CD4-positive, alpha-beta T cell treated with Interleukin-6 at 100 ng/mL for 8 hours (primary cell): ENCODE results near the gene RPL10.
A peak's percentile ranks its signal among the peaks of the same experiment; 100 is the strongest.

ENCODE experiments used
- DNase-seq: peaks from one replicate; pipeline ENCODE4 v3.0.0-alpha.2; 2020; ENCODE audit warnings: mixed read lengths, low spot score

Gene RPL10

DNA sequence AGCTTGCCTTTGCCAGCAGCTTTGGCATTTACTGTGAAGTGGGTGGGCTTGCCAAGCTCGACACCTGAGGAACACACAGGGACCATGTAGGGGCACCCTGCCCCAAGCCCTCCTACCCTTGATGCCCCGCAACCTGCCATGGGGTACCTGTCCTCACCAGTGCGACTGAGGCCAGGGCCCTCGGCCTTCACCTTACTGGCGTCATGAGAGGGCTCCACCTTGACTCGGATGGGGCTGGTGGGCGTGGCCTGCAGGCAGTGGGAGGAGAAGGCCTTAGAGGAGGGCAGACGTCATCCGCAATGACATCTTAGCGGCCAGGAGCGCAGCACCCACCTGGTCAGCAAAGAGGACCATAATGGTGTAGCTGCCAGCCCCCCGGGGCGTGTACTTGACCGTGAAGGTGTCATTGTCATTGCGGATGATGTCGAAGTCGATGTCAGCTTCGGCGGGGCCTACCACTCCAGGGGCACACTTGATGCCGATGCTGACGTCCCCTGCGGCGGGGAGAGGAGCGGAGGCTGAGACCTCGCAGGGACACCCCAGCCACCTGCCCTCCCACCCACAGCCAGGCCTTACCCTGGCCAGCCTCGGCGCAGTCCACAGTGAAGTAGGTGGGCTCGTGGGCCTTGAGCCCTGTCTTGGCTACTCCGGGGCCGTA lies 36.0 kb upstream of the RPL10 start:
- DNase-seq, result no peak

GRCh38 chrX:154363706-154364439 lies 34.3 kb upstream of the RPL10 start:
- no peak for DNase-seq

DNA sequence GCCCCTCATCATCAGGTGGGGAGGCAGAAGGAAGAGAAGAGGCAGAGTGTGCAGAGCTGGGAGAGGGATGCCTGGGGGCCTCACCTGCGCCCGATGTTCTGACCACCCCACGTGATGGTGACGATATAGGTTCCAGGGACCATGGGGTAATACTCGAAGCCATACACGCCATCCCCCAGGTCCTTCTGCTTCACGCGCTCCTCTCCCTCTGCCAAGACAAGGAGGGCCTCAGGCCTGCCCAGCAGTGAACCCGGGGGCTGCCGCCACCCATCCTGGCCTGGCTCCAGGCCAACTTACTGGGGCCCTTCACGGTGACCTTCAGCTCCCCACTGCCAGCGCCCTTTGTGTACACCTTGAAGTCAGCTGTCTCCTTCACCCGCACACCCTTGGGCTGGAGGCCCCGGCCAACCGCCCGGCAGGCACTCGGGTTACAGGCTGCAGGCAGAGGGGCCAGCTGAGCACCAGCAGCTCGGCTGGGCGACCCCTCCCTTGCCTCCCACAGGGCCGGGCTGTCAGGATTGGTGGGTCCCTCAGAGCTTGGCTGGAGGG lies 33.1 kb upstream of the RPL10 start:
- no peak for DNase-seq

GRCh38 chrX:154365997-154366665 lies 32.0 kb upstream of the RPL10 start:
- DNase-seq, result no peak

DNA sequence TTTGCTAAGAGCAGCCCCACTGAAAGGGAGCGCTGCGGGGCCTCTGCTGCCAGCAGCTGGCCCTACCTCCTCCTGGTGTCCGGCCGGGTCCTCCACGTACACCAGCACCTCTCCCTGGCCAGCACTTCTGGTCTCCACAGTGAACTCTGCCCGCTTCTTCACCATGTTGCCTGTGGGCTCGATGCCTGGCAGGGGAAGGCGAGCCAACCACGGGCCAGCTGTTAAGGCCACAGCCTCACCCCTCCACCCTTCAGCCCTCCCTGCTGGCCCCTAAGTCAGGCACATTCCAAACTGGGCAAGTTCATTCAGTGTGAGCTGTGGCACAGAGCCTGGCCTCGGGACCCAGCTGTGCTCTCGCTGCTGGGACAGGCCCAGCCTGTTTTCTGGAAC lies 31.5 kb upstream of the RPL10 start:
- DNase-seq, result no peak

DNA sequence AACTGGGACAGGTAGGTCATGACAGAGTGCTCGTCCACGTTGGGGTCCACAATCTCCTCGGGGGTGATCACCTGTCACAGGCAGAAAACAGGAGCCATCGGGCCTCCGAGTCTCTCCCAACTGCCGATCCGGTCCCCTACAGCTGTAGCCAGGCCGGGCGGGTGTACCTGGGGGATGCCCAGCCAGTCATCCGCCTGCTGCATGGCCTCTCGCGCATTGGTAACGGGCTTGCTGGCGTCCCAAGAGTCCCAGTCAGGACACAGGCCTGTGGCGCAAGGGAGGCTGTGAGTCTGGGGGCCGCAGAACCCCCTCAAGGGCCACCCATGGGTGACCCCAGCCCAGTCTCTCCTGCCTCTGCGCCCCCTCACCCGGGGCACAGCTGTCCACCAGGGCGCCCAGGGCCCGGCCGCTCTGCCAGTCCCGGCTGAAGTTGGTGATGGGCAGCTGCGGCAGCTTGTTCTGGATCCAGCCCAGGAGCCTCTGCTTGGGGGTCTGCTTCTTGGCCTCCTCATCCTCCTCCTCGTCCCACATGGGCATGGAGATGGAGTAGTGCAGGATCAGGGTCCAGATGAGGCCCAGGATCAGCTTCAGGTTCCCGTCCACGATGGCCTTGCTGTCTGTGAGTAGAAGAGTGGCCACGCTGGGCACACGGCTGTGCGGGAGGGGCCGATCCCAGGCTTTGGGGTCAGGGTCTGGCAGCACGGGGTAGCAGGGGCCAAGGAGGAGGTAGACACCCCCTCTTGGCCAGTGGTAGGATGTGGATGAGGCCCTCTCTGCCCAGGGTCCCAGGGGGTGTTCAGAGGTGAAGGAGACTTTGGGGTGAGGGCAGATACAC lies 30.5 kb upstream of the RPL10 start:
- DNase-seq, result no peak

- peak; percentile 94 for DNase-seq
These were observed 29.3 kb upstream of the RPL10 start for GRCh38 chrX:154368630-154369448.

GRCh38 chrX:154369449-154370299 lies 28.5 kb upstream of the RPL10 start:
- DNase-seq, result peak; percentile 64

GRCh38 chrX:154370300-154371016 lies 27.7 kb upstream of the RPL10 start:
- no peak for DNase-seq

- peak; percentile 93 for DNase-seq
These were observed 27.0 kb upstream of the RPL10 start for GRCh38 chrX:154371017-154371788.

GRCh38 chrX:154371789-154372300 lies 26.3 kb upstream of the RPL10 start:
- no peak for DNase-seq

- DNase-seq, result no peak
These were observed 25.6 kb upstream of the RPL10 start for GRCh38 chrX:154372612-154373022.

GRCh38 chrX:154373340-154374306 lies 24.6 kb upstream of the RPL10 start:
- no peak for DNase-seq

GRCh38 chrX:154374313-154375155 lies 23.6 kb upstream of the RPL10 start, which contains the start of gene FLNA:
Gene FLNA (minus strand): TSS chrX:154374634. CDS start chrX:154371245, 3,389 bp downstream.
- no peak for DNase-seq

GRCh38 chrX:154375156-154375504 lies 23.0 kb upstream of the RPL10 start:
- no peak for DNase-seq

- DNase-seq, result no peak
These were observed 21.4 kb upstream of the RPL10 start for GRCh38 chrX:154376774-154377173.
